ENCODE measurements around the gene TNFRSF13B. TPM values are rescaled to one million over a fixed set of nuclear protein-coding genes. Genes with fewer than 3 reads are reported as not detected.

The TNFRSF13B gene
- not detected in 2 replicates for polyA plus RNA-seq (2012; rRNA removed)
- not detected in 2 replicates for polyA plus RNA-seq (2012; cell fraction: cytosol; rRNA removed)
- not detected in 2 replicates for polyA plus RNA-seq (2012; cell fraction: nucleus; rRNA removed)

- no peaks in the 10 kb centered on the region for H3F3A ChIP-seq (replicated peaks; ENCODE audit: insufficient read depth)
- no peak for TF ChIP-seq RAD21 (IDR thresholded peaks at IDR 0.05; ENCODE audit: low read length)
- no peak for TF ChIP-seq FOXM1 (IDR thresholded peaks at IDR 0.05; ENCODE audit: low read depth)
- no peak for TF ChIP-seq POLR2AphosphoS5 (IDR thresholded peaks at IDR 0.05; ENCODE audit: low read depth, low read length)
- TF ChIP-seq JUND (IDR thresholded peaks at IDR 0.05), result no peak
- TF ChIP-seq CHD2 (IDR thresholded peaks at IDR 0.05; ENCODE audit: low read length, partially characterized antibody), result no peak
- no peak for TF ChIP-seq MXI1 (IDR thresholded peaks at IDR 0.05; ENCODE audit: low read depth, low read length)
- no peak for TF ChIP-seq TCF12 (IDR thresholded peaks at IDR 0.05)
- no peak for TF ChIP-seq FOXJ3 (CRISPR knock-in tag; IDR thresholded peaks at IDR 0.05)
- TF ChIP-seq MAX (IDR thresholded peaks at IDR 0.05; ENCODE audit: low read depth), result no peak
- 71% methylated on average over 17 of the region's 17 CpGs for WGBS (ENCODE audit: low lambda C conversion rate)
- H4K20me1 ChIP-seq (ENCODE audit: insufficient read depth), result no peaks in the 10 kb centered on the region
- ChIA-PET POLR2A (no interaction called here), CTCF (no interaction called here)
- no peak within 1 kb of the TSS for H3K4me2 ChIP-seq
- no peak within 1 kb of the TSS for H3K9ac ChIP-seq
- H3K9me3 ChIP-seq, result no peaks in the 10 kb centered on the region
- H2AFZ ChIP-seq (ENCODE audit: low read depth), result no peak within 1 kb of the TSS
- no peak within 1 kb of the TSS for H3K27ac ChIP-seq (ENCODE audit: low read depth in 2 of 2, low read length in 1 of 2)
- H3K79me2 ChIP-seq (ENCODE audit: insufficient read depth), result no peaks in the 10 kb centered on the region
- DNase-seq, result no peak
- H3K27me3 ChIP-seq (ENCODE audit: insufficient read depth), result peaks cover 19% of the 10 kb centered on the region; the same call in 1 of the 2 replicates
- H3K36me3 ChIP-seq (replicated peaks in 1 of 2; ENCODE audit: control insufficient read depth in 1 of 2, insufficient read depth in 2 of 2, low read length in 1 of 2), result no peaks in the 10 kb centered on the region
- H3K9me2 ChIP-seq, result no peaks in the 10 kb centered on the region
- no peak within 1 kb of the TSS for H3K4me3 ChIP-seq (ENCODE audit: low read depth in 2 of 2, low read length in 1 of 2)
- H3K4me1 ChIP-seq (ENCODE audit: control insufficient read depth in 1 of 2, insufficient read depth in 2 of 2, low read depth in 1 of 2, low read length in 1 of 2), result no peaks in the 10 kb centered on the region; a peak in 1 of 4 replicates
Observed at GRCh38 chr17:16971458-16972338, at the start of gene TNFRSF13B. Gene TNFRSF13B (minus strand): TSS chr17:16972118. CDS start chr17:16972075, 43 bp downstream.

GRCh38 chr17:17021194-17021863, 49.4 kb upstream of the TNFRSF13B start:
- H3K9ac ChIP-seq, result no peak overlapping the region

More at GRCh38 chr17:17021194-17021863, 49.4 kb upstream of the TNFRSF13B start:
- H3K4me1 ChIP-seq (ENCODE audit: control insufficient read depth in 1 of 2, insufficient read depth in 2 of 2, low read depth in 1 of 2, low read length in 1 of 2), result peaks cover 3 to 26% of the 10 kb centered on the region in 2 experiments; a peak in 1 of 4 replicates
- no peak overlapping the region for H3K4me2 ChIP-seq
- ChIA-PET POLR2A (no interaction called here), CTCF (no interaction called here)
- H3K36me3 ChIP-seq (replicated peaks in 1 of 2; ENCODE audit: control insufficient read depth in 1 of 2, insufficient read depth in 2 of 2, low read length in 1 of 2), result no peaks in the 10 kb centered on the region
- H3K9me2 ChIP-seq, result no peaks in the 10 kb centered on the region
- H2AFZ ChIP-seq (ENCODE audit: low read depth), result no peak overlapping the region
- no peaks in the 10 kb centered on the region for H4K20me1 ChIP-seq (ENCODE audit: insufficient read depth)
- no peaks in the 10 kb centered on the region for H3K9me3 ChIP-seq
- TF ChIP-seq USF1 (IDR thresholded peaks at IDR 0.05; ENCODE audit: borderline replicate concordance, low read depth) (no peak), YY1 (IDR thresholded peaks at IDR 0.05; ENCODE audit: low read depth) (no peak), SMC3 (IDR thresholded peaks at IDR 0.05; ENCODE audit: low read depth, low read length) (no peak), FOSL2 (IDR thresholded peaks at IDR 0.05; ENCODE audit: borderline replicate concordance, low read depth) (no peak), FOXM1 (IDR thresholded peaks at IDR 0.05; ENCODE audit: low read depth) (no peak), RAD21 (IDR thresholded peaks at IDR 0.05; ENCODE audit: low read length) (no peak), RCOR1 (IDR thresholded peaks at IDR 0.05; ENCODE audit: low read length) (no peak), SIN3A (IDR thresholded peaks at IDR 0.05; ENCODE audit: borderline replicate concordance, low read depth, low read length) (no peak), NFIC (IDR thresholded peaks at IDR 0.05; ENCODE audit: borderline replicate concordance) (no peak), FOXJ3 (CRISPR knock-in tag; IDR thresholded peaks at IDR 0.05) (no peak)
- no peak overlapping the region for H3K27ac ChIP-seq (ENCODE audit: low read depth in 2 of 2, low read length in 1 of 2)
- no peaks in the 10 kb centered on the region for H3K79me2 ChIP-seq (ENCODE audit: insufficient read depth)
- DNase-seq, result no peak
- H3K27me3 ChIP-seq (ENCODE audit: insufficient read depth), result no peaks in the 10 kb centered on the region
- 65% methylated on average over 15 of the region's 15 CpGs for WGBS (ENCODE audit: low lambda C conversion rate)
- no peaks in the 10 kb centered on the region for H3F3A ChIP-seq (replicated peaks; ENCODE audit: insufficient read depth)
- no peak overlapping the region for H3K4me3 ChIP-seq (ENCODE audit: low read depth in 2 of 2, low read length in 1 of 2)
